Measurements from ENCODE around the gene NR6A1. TPM values are rescaled to one million over a fixed set of nuclear protein-coding genes. Genes with fewer than 3 reads are reported as not detected.

The NR6A1 gene
- total RNA-seq, 1 donor from 2014 or later = 0.56 TPM

DNA sequence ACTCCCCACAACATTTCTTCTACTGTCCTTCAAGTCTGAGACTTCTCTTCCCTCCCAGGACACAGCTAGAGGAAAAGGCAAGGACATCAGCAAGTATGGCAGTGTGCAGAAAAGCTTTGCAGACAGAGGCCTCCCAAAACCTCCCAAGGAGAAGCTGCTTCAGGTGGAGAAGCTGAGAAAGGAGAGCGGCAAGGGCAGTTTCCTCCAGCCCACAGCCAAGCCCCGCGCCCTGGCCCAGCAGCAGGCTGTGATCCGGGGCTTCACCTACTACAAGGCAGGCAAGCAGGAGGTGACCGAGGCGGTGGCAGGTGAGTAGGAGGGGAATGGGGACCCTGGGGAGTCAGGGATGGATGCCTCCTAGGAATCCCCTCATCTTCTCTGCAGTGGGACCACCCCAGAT is 30.2 kb upstream of the NR6A1 start:
- TF ChIP-seq, protein P1, sequence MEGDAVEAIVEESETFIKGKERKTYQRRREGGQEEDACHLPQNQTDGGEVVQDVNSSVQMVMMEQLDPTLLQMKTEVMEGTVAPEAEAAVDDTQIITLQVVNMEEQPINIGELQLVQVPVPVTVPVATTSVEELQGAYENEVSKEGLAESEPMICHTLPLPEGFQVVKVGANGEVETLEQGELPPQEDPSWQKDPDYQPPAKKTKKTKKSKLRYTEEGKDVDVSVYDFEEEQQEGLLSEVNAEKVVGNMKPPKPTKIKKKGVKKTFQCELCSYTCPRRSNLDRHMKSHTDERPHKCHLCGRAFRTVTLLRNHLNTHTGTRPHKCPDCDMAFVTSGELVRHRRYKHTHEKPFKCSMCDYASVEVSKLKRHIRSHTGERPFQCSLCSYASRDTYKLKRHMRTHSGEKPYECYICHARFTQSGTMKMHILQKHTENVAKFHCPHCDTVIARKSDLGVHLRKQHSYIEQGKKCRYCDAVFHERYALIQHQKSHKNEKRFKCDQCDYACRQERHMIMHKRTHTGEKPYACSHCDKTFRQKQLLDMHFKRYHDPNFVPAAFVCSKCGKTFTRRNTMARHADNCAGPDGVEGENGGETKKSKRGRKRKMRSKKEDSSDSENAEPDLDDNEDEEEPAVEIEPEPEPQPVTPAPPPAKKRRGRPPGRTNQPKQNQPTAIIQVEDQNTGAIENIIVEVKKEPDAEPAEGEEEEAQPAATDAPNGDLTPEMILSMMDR (IDR thresholded peaks at IDR 0.05) = no peak
- Mint-ChIP-seq H3K27ac (ENCODE audit: unreplicated experiment) (no peak overlapping the region), H3K9me3 (ENCODE audit: unreplicated experiment) (no peaks in the 10 kb centered on the region), H3K4me3 (ENCODE audit: unreplicated experiment) (no peak overlapping the region), H3K36me3 (ENCODE audit: unreplicated experiment) (peaks cover 9% of the 10 kb centered on the region), H3K4me1 (ENCODE audit: unreplicated experiment) (peaks cover 10% of the 10 kb centered on the region), H3K27me3 (ENCODE audit: unreplicated experiment) (no peaks in the 10 kb centered on the region)
- DNase-seq (ENCODE audit: extremely low spot score, unreplicated experiment) = no peak

DNA sequence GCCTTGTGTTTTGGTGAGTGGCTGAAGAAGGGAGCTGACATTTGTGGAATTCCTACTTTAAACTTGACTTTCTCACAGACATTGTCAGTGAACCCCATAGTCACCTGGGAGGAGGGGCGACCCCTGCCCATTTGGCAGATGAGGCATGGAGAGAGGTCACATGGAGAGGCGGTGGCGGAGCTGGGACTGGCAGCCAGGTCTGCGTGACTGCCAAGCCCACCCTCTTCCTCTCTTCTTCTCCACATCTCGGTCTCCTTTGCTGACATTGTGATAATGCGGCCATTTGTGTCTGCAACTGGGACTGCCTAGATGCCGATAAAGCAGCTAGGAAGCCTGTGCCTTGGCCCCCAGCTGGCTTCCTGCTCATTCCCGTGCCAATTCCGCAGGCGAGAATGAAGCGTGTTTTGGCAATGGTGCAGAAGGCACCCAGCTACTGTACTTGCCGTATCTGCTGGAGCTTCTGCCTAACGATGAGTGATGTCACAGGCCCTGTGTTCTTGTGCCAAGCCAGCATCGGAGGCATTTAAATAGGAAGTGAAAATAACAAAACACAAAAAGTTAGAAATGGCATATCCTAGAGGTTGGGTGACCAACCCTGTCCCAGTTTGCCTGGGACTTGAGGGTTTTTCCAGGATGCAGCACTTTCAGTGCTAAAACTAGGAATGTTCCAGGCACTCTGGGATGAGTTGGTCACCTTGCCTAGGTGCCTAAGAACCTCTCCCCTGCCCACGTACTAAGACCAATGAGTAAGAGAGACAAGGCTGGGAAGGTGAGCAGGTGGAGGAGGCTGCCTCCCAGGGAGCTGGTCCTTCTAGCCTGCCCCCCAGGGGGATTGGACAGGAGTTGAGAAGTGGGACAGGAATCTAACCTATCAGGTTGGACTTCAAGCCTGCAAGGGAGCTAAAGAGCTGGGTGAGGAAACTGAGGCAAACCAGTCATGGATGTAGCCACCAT is 29.5 kb upstream of the NR6A1 start:
- Mint-ChIP-seq H3K27ac (ENCODE audit: unreplicated experiment) (no peak overlapping the region), H3K4me1 (ENCODE audit: unreplicated experiment) (peaks cover 18% of the 10 kb centered on the region), H3K27me3 (ENCODE audit: unreplicated experiment) (no peaks in the 10 kb centered on the region), H3K9me3 (ENCODE audit: unreplicated experiment) (no peaks in the 10 kb centered on the region), H3K36me3 (ENCODE audit: unreplicated experiment) (peaks cover 9% of the 10 kb centered on the region), H3K4me3 (ENCODE audit: unreplicated experiment) (no peak overlapping the region)
- no peak for DNase-seq (ENCODE audit: extremely low spot score, unreplicated experiment)
- TF ChIP-seq, protein P1 (IDR thresholded peaks at IDR 0.05) = no peak

DNA sequence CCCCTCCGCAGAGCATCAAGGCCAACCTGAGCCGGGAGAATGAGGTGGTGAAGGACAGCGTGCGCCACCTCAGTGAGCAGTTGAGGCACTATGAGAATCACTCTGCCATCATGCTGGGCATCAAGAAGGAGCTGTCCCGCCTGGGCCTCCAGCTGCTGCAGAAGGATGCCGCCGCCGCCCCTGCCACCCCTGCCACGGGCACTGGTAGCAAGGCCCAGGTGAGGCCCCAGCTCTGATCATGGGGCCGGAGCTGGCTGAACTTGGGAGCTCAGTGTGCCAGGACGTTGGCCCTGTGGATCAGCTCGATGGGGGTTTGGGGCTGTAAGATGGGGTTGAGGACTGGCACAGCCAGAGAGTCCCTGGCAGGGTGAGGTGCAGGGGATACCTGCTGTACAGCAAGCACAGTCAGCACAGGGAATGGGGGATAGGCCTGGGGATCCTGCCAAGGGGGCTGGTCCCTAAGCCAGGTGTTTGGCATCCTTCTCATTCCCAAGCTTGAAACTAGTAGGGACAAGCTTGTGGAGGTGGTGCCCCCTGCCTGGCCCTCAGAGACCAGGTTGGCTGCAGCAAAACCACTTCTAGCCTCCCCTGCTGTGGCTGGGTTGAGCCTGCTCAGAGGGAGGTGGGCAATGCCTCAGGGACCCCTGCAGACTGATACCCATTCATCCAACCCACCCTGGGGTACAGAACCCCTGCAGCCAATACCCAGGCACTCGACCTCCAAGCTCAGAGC is 28.3 kb upstream of the NR6A1 start:
- H3K9me3 Mint-ChIP-seq (ENCODE audit: unreplicated experiment) = no peaks in the 10 kb centered on the region
- TF ChIP-seq, protein P1 (IDR thresholded peaks at IDR 0.05) = no peak
- H3K27ac Mint-ChIP-seq (ENCODE audit: unreplicated experiment) = no peak overlapping the region
- H3K36me3 Mint-ChIP-seq (ENCODE audit: unreplicated experiment) = peaks cover 7% of the 10 kb centered on the region
- peaks cover 19% of the 10 kb centered on the region for H3K4me1 Mint-ChIP-seq (ENCODE audit: unreplicated experiment)
- no peak overlapping the region for H3K4me3 Mint-ChIP-seq (ENCODE audit: unreplicated experiment)
- no peak for DNase-seq (ENCODE audit: extremely low spot score, unreplicated experiment)
- no peaks in the 10 kb centered on the region for H3K27me3 Mint-ChIP-seq (ENCODE audit: unreplicated experiment)

DNA sequence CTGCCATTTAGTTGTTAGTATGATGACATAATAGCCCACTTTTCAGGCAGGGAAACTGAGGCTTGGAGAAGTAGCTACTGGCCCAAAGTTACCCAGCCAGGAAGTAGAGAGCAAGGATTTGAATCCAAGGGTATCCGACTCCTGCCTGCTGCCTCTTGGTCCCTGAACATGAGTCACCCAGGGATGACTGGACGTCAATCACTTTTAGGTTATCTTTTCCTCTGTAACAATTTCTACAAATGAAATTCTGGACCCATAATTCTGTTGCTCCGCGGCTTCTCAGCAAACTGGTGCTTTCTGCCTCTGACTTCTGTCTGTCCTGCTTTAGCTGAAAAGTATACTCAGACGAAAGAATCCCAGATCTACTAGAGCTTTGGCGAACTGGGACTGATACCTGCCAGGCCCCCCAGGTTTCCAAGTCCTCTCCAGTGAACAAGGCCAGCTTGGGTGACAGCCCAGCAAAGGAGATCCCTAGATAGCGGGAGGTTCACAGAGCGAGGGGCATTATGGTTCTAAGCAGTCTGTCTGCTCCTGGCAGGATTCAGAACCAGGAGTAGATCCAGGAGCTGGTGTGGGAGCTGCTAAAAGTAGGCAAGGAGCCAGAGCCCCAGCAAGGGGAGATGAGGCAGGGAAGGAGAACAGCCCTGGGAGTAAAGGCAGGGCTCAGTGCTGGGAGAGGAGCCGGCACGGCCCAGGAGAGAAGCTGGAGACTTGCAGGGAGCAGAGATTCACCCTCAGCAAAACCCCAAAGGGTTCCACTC is 26.4 kb upstream of the NR6A1 start:
- H3K27ac Mint-ChIP-seq (ENCODE audit: unreplicated experiment) = no peak overlapping the region

More for the DNA sequence above, 26.4 kb upstream of the NR6A1 start:
- DNase-seq (ENCODE audit: extremely low spot score, unreplicated experiment) = no peak
- Mint-ChIP-seq H3K4me3 (ENCODE audit: unreplicated experiment) (no peak overlapping the region), H3K36me3 (ENCODE audit: unreplicated experiment) (peaks cover 7% of the 10 kb centered on the region), H3K4me1 (ENCODE audit: unreplicated experiment) (peaks cover 33% of the 10 kb centered on the region), H3K9me3 (ENCODE audit: unreplicated experiment) (no peaks in the 10 kb centered on the region), H3K27me3 (ENCODE audit: unreplicated experiment) (no peaks in the 10 kb centered on the region)
- TF ChIP-seq, protein P1 (IDR thresholded peaks at IDR 0.05) = no peak
